GM18858 (cell line): ENCODE results near the gene HOXC5.

Experiments used
- ATAC-seq: cut with Tn5 transposase; IDR thresholded peaks from one replicate; pipeline ENCODE4 v1.9.1; 2021; ENCODE audit not compliant: unreplicated experiment

The HOXC5 gene

GRCh38 chr12:54006559-54007220 is 26.2 kb upstream of the HOXC5 start:
- no peak for ATAC-seq

- ATAC-seq: no peak
These were observed 25.2 kb upstream of the HOXC5 start for GRCh38 chr12:54007538-54008259.

GRCh38 chr12:54008260-54008552 is 24.6 kb upstream of the HOXC5 start:
- no peak for ATAC-seq

- no peak for ATAC-seq
These were observed 23.4 kb upstream of the HOXC5 start for GRCh38 chr12:54009171-54010052.

DNA sequence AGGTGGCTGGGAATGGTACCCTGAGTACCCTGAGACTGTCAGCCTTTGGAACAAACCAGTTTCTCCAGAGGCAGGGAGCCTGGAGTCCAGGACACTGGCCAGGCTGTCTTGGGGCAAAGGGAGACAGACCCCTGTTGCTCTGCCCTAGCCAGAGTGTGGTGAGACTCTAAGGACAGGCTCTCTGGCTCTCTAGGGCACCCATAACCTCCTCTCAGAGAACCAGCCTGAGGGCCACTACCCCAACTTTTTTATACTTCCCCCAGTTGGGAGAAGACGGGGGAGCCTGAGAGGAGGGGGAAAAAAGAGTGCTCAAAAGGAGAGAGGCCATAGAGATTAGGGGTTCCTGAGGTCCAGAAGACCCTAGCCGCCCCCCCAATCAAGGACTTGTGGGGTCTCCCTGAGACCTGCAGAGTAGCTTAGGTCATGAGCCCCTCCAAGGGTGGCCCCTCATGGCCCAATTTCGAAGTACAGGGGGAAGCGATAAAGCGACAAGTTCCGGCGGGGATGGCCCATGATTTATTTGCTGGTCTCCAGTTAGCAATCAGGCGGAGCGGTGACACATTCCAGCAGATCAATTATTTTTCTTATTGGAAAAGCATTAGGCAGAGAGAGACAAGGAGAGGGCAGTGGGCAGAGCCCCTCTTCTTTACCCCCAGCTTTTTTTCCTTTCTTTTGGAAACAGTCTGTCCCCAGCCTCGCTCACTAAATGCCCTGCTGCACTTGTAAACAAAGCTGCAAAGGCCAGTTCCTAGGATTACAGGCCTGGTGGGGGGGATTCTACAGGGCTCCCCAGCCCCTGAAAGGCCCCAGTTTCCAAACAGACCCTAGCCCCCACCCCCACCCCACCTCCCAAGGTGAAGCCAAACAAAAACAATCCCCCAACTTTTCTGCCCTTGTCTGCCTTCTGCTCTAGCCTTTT is 22.5 kb upstream of the HOXC5 start:
- ATAC-seq: no peak

GRCh38 chr12:54010972-54011664 is 21.7 kb upstream of the HOXC5 start:
- ATAC-seq: no peak

DNA sequence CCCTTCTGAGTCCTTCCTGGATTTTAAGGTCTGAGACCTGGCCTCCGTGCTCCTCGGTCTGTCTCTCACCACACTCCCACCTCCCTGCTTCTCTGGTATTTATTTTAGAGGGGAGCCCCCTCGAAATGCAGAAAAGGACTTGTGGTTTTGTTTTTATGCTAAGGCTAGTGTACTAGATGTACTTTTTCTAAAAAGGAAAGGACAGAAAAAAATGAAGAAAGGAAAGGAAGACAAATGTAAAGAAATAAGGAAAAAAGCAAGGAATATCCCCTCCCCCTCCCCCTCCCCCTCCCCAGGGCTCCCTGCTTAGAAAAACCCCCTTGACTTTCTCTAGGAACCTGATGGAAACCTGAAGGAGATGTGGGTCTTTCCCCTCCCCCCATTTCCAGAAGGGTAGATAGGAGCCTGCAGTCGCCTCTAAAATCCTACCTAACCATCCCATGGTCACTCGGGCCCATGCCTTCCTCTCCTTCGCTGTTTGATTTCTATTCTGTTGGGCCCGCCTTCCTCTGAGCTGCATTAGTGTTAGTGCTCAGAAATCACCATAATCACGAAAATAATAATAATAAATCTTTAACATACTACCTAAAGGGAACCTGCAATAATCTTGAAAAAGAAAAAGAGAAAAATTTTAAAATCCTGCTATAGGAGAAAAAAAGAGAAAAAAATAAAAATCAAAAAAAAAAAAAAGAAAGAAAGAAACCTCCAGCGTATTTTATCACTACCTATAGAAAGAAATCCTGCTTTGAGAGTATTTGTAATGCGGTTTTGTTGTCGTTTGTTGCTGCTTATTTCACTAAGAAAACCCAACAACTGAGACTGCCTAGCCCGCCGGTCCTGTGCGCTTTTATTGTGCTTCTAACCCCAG is 21.0 kb upstream of the HOXC5 start:
- ATAC-seq: no peak

- ATAC-seq: no peak
These were observed 20.0 kb upstream of the HOXC5 start for GRCh38 chr12:54012631-54013409.

GRCh38 chr12:54014377-54015017 is 18.4 kb upstream of the HOXC5 start:
- no peak for ATAC-seq

DNA sequence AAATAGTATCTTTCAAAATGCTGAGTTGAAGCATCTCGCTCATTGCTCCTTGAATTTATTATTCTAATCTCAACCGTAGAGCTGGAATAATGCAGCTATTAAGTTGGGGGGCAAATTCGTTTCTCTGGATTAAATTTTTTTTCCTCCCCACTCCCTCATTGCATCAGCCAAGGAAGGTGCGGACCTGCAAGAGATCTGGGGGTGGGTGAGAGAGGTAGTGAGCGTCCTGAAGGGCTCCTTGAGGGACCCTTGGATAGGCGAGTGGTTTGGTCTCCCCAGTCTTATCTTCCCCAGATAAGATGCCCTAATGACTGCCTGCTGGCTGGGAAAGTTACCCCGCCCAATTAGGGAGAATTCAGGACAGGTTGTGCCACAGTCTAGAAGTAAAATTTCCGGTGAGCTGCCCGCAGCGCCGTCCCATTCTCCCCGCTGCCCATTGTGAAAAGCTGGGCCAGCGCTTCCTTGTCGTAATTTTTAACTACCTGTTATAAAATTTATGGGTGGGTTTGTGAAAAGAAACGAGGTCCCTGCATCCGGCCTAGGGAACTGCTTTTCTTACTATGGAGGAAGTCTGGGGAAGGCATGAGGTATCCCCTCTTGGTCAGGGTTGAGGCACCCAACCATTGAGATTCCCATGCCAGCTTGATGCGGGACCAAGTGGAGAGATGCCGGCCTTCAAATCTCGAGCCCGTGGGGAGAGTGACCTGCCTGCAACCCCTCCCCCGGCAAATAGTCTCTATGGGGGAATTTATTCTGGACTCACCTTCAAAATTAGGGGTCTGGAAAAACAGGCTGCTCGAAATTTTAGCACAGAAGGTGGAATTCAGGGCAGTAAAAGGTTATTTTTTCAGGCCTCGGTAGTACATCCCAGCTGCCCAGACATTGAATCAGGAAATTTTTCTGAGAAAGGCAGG is 17.6 kb upstream of the HOXC5 start:
- no peak for ATAC-seq

GRCh38 chr12:54016051-54016450 is 16.8 kb upstream of the HOXC5 start:
- ATAC-seq: no peak

DNA sequence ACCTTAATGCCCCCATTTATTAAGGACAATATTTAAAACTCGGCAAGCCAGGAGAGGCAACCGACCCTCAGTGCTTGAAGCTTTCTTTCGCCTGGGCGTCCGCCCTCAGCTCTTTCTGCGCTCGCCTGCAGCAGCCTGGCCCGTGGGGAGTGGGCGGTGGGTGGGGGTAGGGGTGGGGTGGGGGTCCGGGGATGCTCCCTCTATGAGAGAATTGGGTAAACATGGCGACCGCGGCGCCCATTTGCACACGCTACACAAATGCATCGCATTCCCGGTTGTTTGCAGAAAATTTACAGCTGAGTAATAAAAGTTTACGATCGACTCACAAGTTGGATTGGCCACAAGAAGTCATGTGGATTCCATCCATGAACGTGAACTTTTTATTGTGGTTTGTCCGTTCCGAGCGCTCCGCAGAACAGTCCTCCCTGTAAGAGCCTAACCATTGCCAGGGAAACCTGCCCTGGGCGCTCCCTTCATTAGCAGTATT is 16.3 kb upstream of the HOXC5 start:
- no peak for ATAC-seq

GRCh38 chr12:54017027-54017788 is 15.6 kb upstream of the HOXC5 start:
- no peak for ATAC-seq

- peak; percentile 59 for ATAC-seq
These were observed 14.9 kb upstream of the HOXC5 start for GRCh38 chr12:54017878-54018467.

DNA sequence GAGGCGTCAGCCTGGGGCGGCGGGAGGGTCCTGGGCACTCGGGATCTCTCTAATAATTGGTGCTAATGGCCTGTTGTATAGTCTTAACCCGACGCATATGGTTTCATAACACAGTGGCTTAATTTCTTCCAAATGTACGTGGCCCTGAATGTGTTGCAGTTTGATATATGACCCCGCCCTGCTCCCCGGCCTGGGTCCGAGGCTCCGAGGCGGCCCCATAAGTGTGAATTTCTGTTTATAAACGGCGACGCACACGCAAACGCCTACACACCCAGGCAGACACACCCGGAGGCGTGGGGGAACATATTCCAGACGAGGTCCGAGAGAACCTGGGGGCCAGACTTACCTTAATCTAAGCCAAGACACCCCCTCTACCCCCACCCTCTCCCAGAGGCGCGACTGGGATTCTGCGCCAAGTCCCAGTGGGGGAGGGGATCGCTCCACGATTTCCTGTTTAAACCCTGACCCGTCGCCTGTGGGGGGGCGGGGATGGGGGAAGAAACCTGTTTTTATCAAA is 14.3 kb upstream of the HOXC5 start:
- ATAC-seq: no peak
